PC-3 (cell line): ENCODE data around the gene TMEM231. TPM values are rescaled to one million over a fixed set of nuclear protein-coding genes. Genes with fewer than 3 reads are reported as not detected.

Experiments
- ATAC-seq: fragments of 200-7000 bp; cut with Tn5 transposase; 2 replicates; pipeline ENCODE4 v1.9.1; 2020; ENCODE audit warnings: mild to moderate bottlenecking, moderate library complexity
- BruUV-seq: library from RNA; stranded (reverse); fragments of 400-500 nt; replicated peaks from 2 replicates; lab custom pipeline; 2021; lab: Mats Ljungman, UMichigan
- CTCF ChIA-PET: fragments of 300-600 bp; sonication (Branson Sonifier 250); formaldehyde crosslinking; loops from one replicate; lab custom pipeline; 2022; ENCODE audit warnings: antibody characterized with exemption; lab: Charles Lee
- POLR2A ChIA-PET: fragments of 300-600 bp; sonication (Branson Sonifier 250); formaldehyde crosslinking; loops from one replicate; lab custom pipeline; 2022; ENCODE audit warnings: antibody characterized with exemption; ENCODE audit not compliant: unreplicated experiment; lab: Charles Lee
- DNase-seq: peaks from one replicate; pipeline ENCODE4 v3.0.0-alpha.2; 2015
- H2AFZ ChIP-seq: fragments of 300-600 bp; sonication (generic); 2 replicates; pipeline ENCODE4 v1.6.0; 2016; ENCODE audit warnings: antibody characterized with exemption, low read length
- H3F3A ChIP-seq: fragments of 300-600 bp; sonication (generic); one replicate; pipeline ENCODE4 v1.6.0; 2017; ENCODE audit warnings: antibody characterized with exemption, low read length, control low read depth, mild to moderate bottlenecking; ENCODE audit not compliant: unreplicated experiment
- H3K27ac ChIP-seq: fragments of 300-600 bp; sonication (generic); 2 replicates; pipeline ENCODE4 v1.5.1; 2016; ENCODE audit warnings: mild to moderate bottlenecking, low read length
- H3K27me3 ChIP-seq: fragments of 300-600 bp; sonication (generic); 2 replicates; pipeline ENCODE4 v1.6.1; 2016; ENCODE audit warnings: low read length, mixed read lengths
- H3K36me3 ChIP-seq: fragments of 300-600 bp; sonication (generic); 2 replicates; pipeline ENCODE4 v1.6.1; 2016; ENCODE audit warnings: low read depth, mixed run types, low read length, mixed read lengths
- H3K4me1 ChIP-seq: fragments of 300-600 bp; sonication (generic); 2 replicates; pipeline ENCODE4 v1.5.1; 2016; ENCODE audit warnings: low read length; ENCODE audit not compliant: insufficient read depth
- H3K4me2 ChIP-seq: fragments of 300-600 bp; sonication (generic); 2 replicates; pipeline ENCODE4 v1.6.0; 2016; ENCODE audit warnings: low read length
- H3K4me3 ChIP-seq: fragments of 300-600 bp; sonication (generic); 2 replicates; pipeline ENCODE4 v1.5.1; 2016; ENCODE audit warnings: mild to moderate bottlenecking, low read length, mixed read lengths
- H3K79me2 ChIP-seq: fragments of 300-600 bp; sonication (generic); 2 replicates; pipeline ENCODE4 v1.6.1; 2017; ENCODE audit warnings: low read length, mixed read lengths
- H3K9ac ChIP-seq: fragments of 300-600 bp; sonication (generic); 2 replicates; pipeline ENCODE4 v1.6.0; 2016; ENCODE audit warnings: mild to moderate bottlenecking, low read length
- H3K9me2 ChIP-seq: fragments of 300-600 bp; sonication (generic); replicated peaks from 2 replicates; pipeline ENCODE4 v1.6.1; 2016; ENCODE audit warnings: mixed run types, low read length, mixed read lengths
- H3K9me3 ChIP-seq: fragments of 300-600 bp; sonication (generic); 2 replicates; pipeline ENCODE4 v1.6.1; 2016; ENCODE audit warnings: low read length, mixed read lengths
- H4K20me1 ChIP-seq: fragments of 300-600 bp; sonication (generic); 2 replicates; pipeline ENCODE4 v1.6.1; 2016; ENCODE audit warnings: low read length, mixed read lengths
- CTCF ChIP-seq: fragments of 300-600 bp; sonication (generic); conservative IDR thresholded peaks from 2 replicates; pipeline ENCODE4 v1.5.1; 2017; ENCODE audit warnings: antibody characterized with exemption, low read depth, mild to moderate bottlenecking, low read length
- EZH2 ChIP-seq: fragments of 300-600 bp; sonication (generic); IDR thresholded peaks from one replicate; pipeline ENCODE4 v1.6.1; 2017; ENCODE audit warnings: antibody characterized with exemption, mild to moderate bottlenecking, low read length; ENCODE audit not compliant: unreplicated experiment
- EZH2phosphoT487 ChIP-seq: fragments of 300-600 bp; sonication (generic); IDR thresholded peaks from 2 replicates; pipeline ENCODE4 v1.6.1; 2018; ENCODE audit warnings: mild to moderate bottlenecking, antibody characterized with exemption, low read length, borderline replicate concordance
- intact Hi-C: fragments of 100-400 bp; cut with micrococcal nuclease; formaldehyde crosslinking; loops from 2 replicates; pipeline ENCODE4 v1.9.0; 2023
- total RNA-seq: library from RNA; depleted of rRNA; stranded (reverse); fragments of >200 nt; gene quantifications from 2 replicates; pipeline ENCODE4 v1.2.3, GENCODE V29; 2014

The TMEM231 gene
- total RNA-seq, 1 experiment from 2014 or later, result 20.2 TPM

GRCh38 chr16:75590920-75591843, 35.1 kb upstream of the TMEM231 start:
- POLR2A ChIA-PET, result no interaction called here
- Histone ChIP-seq H3K79me2 (no peaks in the 10 kb centered on the region), H3F3A (no peaks in the 10 kb centered on the region), H2AFZ (no peak overlapping the region), H3K36me3 (no peaks in the 10 kb centered on the region), H3K27ac (no peak overlapping the region), H3K9ac (no peak overlapping the region), H3K9me2 (no peaks in the 10 kb centered on the region), H3K9me3 (no peaks in the 10 kb centered on the region), H4K20me1 (no peaks in the 10 kb centered on the region), H3K4me3 (no peak overlapping the region), H3K4me1 (peaks cover 16% of the 10 kb centered on the region), H3K27me3 (no peaks in the 10 kb centered on the region), H3K4me2 (no peak overlapping the region)
- ATAC-seq, result no peak
- CTCF ChIA-PET, result no interaction called here
- no TSS peak for BruUV-seq
- intact Hi-C loops, result no loop called here
- no peak for DNase-seq
- TF ChIP-seq EZH2phosphoT487, result no peak

DNA sequence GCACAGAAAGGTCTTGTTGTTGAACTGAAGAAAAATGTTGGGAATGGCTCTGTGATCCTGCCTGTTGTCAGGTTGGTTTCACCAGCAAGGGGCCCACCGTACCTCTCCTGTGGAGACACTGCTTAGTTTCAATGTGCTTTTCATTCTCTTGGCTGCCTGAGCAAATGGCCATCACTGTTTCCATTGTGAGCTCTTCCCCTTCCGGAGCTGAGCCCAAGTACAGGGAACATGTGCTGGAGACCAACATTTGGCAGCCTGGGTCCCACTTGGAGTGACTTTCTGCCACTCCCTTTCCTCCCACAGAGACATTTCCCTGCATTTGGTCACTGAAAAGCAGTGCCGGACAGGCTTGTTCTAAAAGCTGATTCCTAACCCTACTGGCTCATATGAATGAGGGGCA, 33.3 kb upstream of the TMEM231 start:
- no peak for TF ChIP-seq EZH2phosphoT487
- POLR2A ChIA-PET, result no interaction called here
- Histone ChIP-seq H3K4me1 (peaks cover 7% of the 10 kb centered on the region), H3K36me3 (no peaks in the 10 kb centered on the region), H2AFZ (no peak overlapping the region), H3K4me2 (no peak overlapping the region), H4K20me1 (no peaks in the 10 kb centered on the region), H3K9me3 (no peaks in the 10 kb centered on the region), H3F3A (no peaks in the 10 kb centered on the region), H3K9me2 (no peaks in the 10 kb centered on the region), H3K4me3 (no peak overlapping the region), H3K27ac (no peak overlapping the region), H3K9ac (no peak overlapping the region), H3K79me2 (no peaks in the 10 kb centered on the region), H3K27me3 (no peaks in the 10 kb centered on the region)
- DNase-seq (no peak), ATAC-seq (no peak)
- intact Hi-C loops, result no loop called here
- no TSS peak for BruUV-seq
- CTCF ChIA-PET, result no interaction called here

DNA sequence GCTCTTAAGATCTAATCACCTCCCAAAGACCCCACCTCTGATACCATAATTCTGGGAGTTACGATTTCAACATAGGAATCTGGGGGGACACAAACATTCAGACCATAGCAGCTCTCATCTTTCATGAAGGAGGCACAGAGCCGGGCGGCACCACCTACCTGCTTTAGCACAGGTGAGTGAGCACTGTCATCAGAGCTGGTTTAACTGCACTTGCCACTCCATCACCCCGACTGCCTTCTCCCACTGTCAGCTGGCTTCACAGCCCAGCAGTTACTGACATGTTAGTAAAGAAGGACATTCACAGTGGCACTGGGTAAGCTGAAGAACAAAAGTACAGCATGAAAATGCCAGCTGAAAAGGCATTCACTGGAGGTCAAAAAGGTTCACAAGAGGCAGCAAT, 32.7 kb upstream of the TMEM231 start:
- ChIA-PET POLR2A (no interaction called here), CTCF (no interaction called here)
- no TSS peak for BruUV-seq

More for the DNA sequence above, 32.7 kb upstream of the TMEM231 start:
- H4K20me1 ChIP-seq, result no peaks in the 10 kb centered on the region
- no peak overlapping the region for H3K4me2 ChIP-seq
- intact Hi-C loops, result no loop called here
- H3K9me2 ChIP-seq, result no peaks in the 10 kb centered on the region
- no peaks in the 10 kb centered on the region for H3K9me3 ChIP-seq
- no peaks in the 10 kb centered on the region for H3K36me3 ChIP-seq
- DNase-seq (no peak), ATAC-seq (no peak)
- no peaks in the 10 kb centered on the region for H3K27me3 ChIP-seq
- no peaks in the 10 kb centered on the region for H3F3A ChIP-seq
- no peak overlapping the region for H2AFZ ChIP-seq
- H3K4me1 ChIP-seq, result peaks cover under 1% of the 10 kb centered on the region; the same call in 1 of the 2 replicates
- no peak overlapping the region for H3K27ac ChIP-seq
- H3K4me3 ChIP-seq, result no peak overlapping the region
- no peaks in the 10 kb centered on the region for H3K79me2 ChIP-seq
- TF ChIP-seq EZH2phosphoT487 (no peak), EZH2 (no peak), CTCF (no peak)
- no peak overlapping the region for H3K9ac ChIP-seq
